Activated CD4-positive, alpha-beta T cell treated with anti-CD3 and anti-CD28 coated beads for 24 hours (primary cell): Measurements from ENCODE around the gene TMEM150B.
"Not testable (repeated sequence)": the region's sequence is repeated elsewhere in the genome, so short reads cannot be mapped to it uniquely, and the experiment has no call there.

Experiments used
- DNase-seq, 2 donors: peaks; one replicate each; pipeline ENCODE4 v3.0.0-alpha.2; 2020; ENCODE audit warnings: low read depth in 2 of 2

The TMEM150B gene

GRCh38 chr19:55339105-55339888, 14.2 kb upstream of the TMEM150B start, which contains the start of gene KMT5C:
Gene KMT5C, plus strand, starts transcription at chr19:55339876. Its CDS starts 2,061 bp downstream, at chr19:55341937.
- peak; percentile 100 for DNase-seq

DNA sequence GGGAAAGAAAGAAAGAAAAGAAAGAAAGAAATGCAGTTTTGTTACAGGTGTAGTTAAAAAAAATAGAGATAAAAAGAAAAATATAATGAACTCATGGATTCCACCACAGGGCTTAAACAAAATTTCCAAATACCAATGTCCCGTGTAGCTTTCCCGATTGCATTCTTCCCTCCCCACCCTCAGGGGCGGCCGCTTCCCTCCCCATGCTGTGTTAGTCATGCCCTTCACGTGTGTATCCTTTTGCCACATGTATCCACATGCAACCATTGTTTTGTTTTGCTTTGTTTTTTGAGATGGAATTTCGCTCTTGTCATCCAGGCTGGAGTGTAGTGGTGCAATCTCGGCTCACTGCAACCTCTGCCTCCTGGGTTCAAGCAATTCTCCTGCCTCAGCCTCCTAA, 11.0 kb upstream of the TMEM150B start:
- no peak for DNase-seq

DNA sequence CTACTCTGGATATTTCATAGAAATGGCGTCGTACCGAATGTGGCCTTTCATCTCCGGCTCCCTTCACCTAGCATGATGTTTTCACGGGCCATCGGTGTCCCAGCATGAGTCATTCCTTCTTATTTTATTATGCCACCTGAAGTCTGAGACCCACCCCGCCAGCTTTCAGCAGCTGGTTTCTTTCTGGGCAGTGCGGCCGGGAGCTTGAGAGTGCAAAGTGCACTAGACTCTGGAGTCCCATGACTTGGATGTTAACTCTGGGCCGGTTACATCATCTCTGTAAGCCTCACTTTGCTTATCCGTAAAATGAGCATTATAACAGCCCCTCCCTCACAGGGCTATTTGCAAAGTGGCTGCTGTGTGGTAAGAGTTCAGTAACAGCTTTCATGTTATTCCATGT, 8.7 kb upstream of the TMEM150B start:
- no peak for DNase-seq

DNA sequence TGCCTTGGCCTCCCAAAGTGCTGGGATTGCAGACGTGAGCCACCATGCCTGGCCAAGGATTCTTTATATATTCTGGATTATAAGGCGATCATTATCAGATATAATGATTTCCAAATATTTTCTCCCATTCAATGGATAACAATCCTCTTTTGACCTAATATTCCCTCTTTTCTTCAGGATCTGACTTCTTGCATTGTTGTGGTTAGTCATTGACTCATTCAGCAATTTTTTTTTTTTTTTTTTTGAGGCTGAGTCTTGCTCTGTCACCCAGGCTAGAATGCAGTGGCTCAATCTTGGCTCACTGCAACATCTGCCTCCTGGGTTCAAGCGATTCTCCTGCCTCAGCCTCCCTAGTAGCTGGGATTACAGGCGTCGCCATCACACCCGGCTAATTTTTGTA, 4.7 kb upstream of the TMEM150B start:
- DNase-seq: not testable (repeated sequence)

DNA sequence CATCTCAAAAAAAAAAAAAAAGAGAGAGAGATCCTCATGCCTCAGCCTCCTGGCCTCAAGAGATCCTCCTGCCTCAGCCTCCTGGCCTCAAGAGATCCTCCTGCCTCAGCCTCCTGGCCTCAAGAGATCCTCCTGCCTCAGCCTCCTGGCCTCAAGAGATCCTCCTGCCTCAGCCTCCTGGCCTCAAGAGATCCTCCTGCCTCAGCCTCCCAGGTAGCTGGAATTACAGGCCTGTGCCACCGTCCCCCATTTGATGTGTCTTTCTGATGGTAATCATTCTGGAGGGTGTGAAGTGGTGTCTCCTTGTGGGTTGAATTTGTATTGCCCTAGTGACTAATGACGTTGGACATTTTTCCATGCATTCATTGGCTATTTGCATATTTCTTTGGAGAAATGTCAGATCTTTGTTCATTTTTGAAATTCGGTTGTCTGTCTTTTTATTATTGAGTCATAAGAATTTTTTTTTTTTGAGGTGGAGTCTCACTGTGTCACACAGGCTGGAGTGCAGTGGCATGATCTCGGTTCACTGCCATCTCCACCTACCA, 3.7 kb upstream of the TMEM150B start:
- DNase-seq: not testable (repeated sequence)

DNA sequence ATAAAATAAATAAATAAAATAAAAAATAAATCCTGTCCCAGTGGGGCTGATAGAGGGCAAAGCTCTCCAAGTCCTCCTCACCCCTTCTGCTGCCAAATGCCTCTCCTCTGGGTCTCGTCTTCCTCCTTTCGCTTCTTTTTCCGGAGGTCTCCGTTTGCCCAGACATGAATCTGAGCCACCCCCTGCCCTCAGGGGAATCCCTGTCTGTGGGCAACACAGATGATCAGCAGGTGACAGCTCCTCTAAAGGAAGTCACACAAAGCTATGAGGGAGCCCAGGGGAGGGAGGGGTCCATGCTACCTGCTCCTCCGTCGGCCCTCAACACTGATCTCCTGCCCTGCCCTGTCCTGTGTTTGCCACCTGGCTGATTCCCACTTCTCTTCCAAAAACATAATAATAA, 479 bp downstream of the TMEM150B start:
- no peak for DNase-seq

GRCh38 chr19:55322204-55322885, 2.8 kb downstream of the TMEM150B start:
- DNase-seq: no peak

DNA sequence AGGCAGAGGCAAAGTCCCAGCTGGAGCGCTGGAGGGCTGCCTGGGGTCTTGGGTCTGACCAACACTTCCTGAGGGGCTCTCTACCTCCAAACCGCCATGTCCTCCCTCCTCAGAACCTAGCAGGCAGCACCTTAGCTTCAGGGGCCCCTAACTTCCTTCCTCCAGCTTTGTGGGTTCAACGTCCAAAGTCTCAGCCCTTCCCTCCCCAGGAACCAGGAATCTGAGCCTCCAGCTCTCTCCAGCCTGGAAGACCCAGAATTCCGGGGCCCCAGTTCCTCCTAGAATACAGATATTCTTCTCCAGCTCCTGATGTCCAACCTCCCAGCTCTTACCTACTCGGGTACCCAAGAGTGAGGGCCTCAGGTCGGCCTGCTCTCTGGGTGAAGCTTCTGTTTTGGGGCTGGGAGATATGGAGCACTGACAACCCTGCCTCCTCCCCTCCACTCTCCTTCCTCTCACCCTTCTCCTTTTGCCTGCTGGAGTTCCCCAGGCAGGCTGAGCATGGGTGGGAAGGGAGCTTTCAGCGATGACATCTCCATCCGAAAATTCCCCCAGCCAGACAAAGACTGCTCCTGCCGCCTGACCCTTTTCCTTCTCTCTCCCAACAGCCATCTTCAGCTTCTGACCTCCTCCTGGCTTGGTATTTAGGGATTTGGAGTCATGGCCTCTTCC, 3.5 kb downstream of the TMEM150B start:
- no peak for DNase-seq

GRCh38 chr19:55320844-55321419, 4.2 kb downstream of the TMEM150B start:
- no peak for DNase-seq

DNA sequence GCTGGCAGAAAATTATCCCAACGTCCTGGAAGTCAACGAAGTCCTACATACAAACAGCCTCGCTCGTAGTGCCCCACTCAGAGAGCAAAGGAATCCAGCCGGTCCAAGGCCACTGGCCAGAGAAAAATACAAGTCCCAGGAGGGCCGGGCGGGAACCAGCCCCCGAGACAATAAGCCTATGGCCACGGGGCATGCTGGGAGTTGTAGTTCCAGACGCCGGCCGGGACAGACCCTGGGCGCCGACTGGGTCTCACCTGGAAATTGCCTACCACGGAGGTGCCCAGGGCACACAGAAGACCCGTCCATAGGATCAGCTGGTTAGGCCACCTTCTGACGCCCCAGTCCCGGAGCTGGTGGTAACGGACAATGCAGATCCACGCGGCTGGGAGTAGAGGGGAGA, 5.4 kb downstream of the TMEM150B start:
- no peak for DNase-seq

- no peak for DNase-seq
Observed at GRCh38 chr19:55316646-55317045, 8.5 kb downstream of the TMEM150B start.

DNA sequence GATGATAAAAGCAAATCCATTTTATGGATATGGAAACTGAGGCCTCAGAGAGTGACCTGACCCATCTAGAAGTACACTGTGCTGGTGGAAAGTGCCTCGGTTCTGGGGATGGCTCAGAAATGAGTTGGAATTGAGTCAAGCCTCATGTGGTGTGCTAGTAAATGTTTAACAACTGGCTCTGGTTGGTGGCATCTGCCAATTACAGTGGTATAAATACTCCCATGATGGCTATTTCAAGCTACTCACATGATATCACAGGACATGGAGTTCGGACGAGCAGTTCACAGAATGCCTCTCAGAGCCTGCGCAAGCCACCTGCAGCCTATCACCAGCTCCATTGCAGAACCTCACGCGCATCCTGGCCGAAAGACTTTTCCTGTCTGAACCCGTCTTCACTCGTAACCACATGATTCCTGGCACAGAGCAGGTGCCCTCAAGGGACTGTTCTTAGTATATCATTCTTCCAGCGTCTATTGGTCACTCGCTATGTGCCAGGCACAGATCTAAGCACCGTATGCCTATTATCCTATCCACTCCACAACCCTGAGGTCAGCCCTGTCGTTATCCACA, 9.1 kb downstream of the TMEM150B start:
- DNase-seq: no peak

GRCh38 chr19:55314396-55314795, 10.7 kb downstream of the TMEM150B start:
- DNase-seq: no peak

DNA sequence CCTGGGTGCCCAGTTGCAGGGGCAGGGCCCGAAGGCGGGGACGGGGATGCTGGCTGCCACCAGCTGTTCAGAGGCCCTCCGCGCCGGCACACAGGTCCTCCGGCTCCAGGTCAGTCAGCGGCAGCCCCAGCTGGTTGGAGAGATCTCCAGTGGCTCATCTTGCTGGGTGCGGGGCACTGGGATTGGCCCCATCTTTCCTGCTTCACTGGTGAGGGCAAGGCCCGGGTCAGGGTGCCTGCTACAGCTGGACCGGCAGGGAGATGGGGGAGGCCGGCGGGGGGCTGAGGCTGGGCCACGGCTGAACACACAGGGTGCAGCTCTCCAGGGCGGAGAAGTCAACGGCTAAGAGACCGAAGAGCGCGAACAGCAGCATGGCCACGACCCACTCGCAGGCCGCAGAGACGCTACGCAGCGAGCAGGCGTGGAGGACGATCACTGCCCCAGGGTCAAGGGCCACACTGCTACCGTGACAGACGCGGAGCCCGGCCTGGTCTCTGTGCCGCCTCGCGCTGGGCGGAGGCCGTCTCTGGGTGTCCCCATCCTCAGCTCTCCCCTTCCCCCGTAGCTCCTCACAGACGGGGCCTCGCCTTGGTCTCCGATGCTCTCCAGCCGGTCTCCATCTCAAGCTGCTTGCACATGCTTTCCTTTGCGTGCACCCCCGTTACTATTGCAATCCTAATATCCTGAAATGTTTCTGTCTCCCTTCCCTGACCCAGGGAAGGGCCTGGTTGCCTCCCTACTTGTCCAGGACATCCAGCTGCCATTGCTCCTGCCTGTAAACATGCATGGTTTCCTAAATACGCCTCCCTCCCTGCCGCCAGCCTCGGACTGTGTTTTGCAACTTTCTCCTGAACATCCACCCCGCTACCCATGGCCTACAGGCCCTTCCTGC, 12.3 kb downstream of the TMEM150B start:
- DNase-seq: no peak

DNA sequence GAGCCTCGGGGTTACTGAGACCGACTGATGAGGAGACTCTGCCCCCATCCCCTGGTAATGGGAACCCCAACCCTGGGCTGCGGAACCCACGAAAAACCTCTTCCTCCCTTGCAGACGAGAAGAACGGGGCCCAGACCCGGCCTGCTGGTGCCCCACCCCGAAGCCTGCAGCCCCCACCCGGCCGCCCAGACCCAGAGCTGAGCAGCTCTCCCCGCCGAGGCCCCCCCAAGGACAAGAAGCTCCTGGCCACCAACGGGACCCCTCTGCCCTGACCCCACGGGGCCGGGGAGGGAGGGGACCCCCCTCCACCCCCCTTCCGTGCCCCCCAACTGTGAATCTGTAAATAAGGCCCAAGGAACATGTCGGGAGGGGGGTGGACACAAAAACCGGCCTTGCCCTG, 13.3 kb downstream of the TMEM150B start:
- DNase-seq: no peak

- DNase-seq: no peak
Observed at GRCh38 chr19:55311397-55311796, 13.7 kb downstream of the TMEM150B start.

DNA sequence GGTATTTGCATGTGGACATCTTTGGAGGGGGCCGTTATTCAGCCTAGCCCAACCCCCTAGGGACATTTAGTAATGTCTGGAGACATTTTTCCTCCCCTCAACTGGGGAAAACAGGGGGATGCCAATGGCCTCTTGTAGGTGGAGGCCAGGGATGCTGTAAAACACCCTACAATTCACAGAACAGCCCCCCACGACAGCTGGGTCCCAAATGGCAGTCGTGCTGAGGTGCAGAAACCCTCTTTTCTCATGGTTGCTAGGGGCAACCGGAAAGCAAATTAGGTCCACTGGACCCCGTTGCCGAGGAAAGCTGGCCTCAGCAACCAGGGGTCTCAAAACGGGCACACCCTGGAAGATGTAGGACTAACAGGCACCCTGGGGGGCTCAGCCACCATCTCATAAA, 14.6 kb downstream of the TMEM150B start:
- no peak for DNase-seq

- no peak for DNase-seq
Observed at GRCh38 chr19:55309448-55309847, 15.7 kb downstream of the TMEM150B start.

GRCh38 chr19:55308281-55308680, 16.9 kb downstream of the TMEM150B start:
- no peak for DNase-seq

DNA sequence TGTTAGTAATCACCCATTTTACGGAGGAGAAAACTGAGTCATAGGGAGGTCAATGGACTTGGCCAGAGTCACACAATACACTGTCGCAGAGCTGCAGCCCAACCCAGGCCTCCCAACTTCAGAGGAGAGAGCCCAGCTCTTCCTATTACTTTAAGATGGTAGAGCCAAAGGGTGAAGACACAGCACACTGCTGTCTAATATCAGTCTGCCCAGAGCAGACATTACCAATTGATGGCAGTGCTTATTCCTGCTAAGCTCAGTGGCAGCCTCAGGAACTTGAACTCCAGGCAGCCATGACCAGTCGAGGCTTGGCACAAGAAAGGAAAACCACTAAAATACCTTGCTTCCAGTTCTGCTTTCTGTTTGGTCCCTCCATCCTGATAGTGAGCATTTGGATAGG, 18.4 kb downstream of the TMEM150B start:
- DNase-seq: no peak
